Ishikawa (cell line): Measurements from ENCODE around the gene ITGA8.

Experiments
- CEBPB ChIP-seq: IDR thresholded peaks from 2 replicates; pipeline ENCODE4 v1.6.1; 2012
- CREB1 ChIP-seq: IDR thresholded peaks from 2 replicates; pipeline ENCODE4 v1.6.1; 2012; ENCODE audit warnings: low read depth
- EGR1 ChIP-seq: IDR thresholded peaks from 2 replicates; pipeline ENCODE4 v1.6.1; 2012
- EP300 ChIP-seq: IDR thresholded peaks from 2 replicates; pipeline ENCODE4 v1.6.1; 2012; ENCODE audit warnings: borderline replicate concordance
- FOXM1 ChIP-seq: IDR thresholded peaks from 2 replicates; pipeline ENCODE4 v1.6.1; 2012; ENCODE audit warnings: low read depth, borderline replicate concordance
- NFIC ChIP-seq: IDR thresholded peaks from 2 replicates; pipeline ENCODE4 v1.6.1; 2012
- RAD21 ChIP-seq: IDR thresholded peaks from 2 replicates; pipeline ENCODE4 v1.6.1; 2012; ENCODE audit warnings: low read depth
- TAF1 ChIP-seq: IDR thresholded peaks from 2 replicates; pipeline ENCODE4 v1.6.1; 2012; ENCODE audit warnings: low read depth, mild to moderate bottlenecking
- TCF12 ChIP-seq: IDR thresholded peaks from 2 replicates; pipeline ENCODE4 v1.6.1; 2012; ENCODE audit warnings: low read depth
- TEAD4 ChIP-seq: IDR thresholded peaks from 2 replicates; pipeline ENCODE4 v1.6.1; 2012
- YY1 ChIP-seq: IDR thresholded peaks from 2 replicates; pipeline ENCODE4 v1.6.1; 2012; ENCODE audit warnings: low read depth
- ZBTB7A ChIP-seq: IDR thresholded peaks from 2 replicates; pipeline ENCODE4 v1.6.1; 2012; ENCODE audit warnings: low read depth
- TF ChIP-seq, protein P1 (sequence below): IDR thresholded peaks from 2 replicates; pipeline ENCODE4 v1.6.1; 2012
- TF ChIP-seq, protein P2 (sequence below): IDR thresholded peaks from 2 replicates; pipeline ENCODE4 v1.6.1; 2012; ENCODE audit warnings: low read depth, mild to moderate bottlenecking
- TF ChIP-seq, protein P3 (sequence below): IDR thresholded peaks from 2 replicates; pipeline ENCODE4 v1.6.1; 2012

ITGA8 gene

DNA sequence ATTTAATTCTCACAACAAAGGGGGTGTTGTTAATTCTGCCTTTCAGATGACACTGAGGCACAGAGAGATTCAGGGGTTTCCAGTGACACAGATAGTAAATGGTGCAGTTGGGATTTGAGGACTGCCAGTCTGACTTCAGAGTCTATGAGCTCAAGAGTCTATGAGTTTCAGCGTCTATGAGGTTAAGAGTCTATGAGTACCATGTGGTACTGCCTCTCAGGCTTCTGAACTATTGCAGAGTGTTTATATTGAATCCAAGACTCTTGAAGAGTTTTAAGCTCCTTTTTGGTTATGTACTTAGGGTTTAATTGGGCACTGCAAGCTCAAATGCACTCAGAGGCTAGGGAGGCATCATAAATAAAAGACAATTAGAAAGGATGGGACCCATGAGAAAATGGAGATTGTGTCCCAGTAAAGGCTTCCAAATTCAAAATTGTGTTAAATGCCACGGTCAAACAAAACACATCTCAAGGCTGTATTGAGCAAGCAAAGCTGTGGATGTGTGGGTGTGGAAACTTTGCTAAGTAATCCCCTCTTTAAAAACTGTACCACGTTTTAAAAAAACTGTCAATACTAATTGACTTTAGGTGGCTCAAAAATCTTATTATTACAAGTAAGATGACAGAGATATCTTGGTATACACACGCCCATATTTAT is 224.7 kb downstream of the ITGA8 start:
- no peak for TF ChIP-seq ZBTB7A
- TF ChIP-seq TAF1 = no peak
- TF ChIP-seq TCF12 = no peak
- no peak for TF ChIP-seq TEAD4
- TF ChIP-seq YY1 = no peak
- no peak for TF ChIP-seq NFIC
- no peak for TF ChIP-seq RAD21
- TF ChIP-seq, protein P1, sequence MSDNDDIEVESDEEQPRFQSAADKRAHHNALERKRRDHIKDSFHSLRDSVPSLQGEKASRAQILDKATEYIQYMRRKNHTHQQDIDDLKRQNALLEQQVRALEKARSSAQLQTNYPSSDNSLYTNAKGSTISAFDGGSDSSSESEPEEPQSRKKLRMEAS = no peak
- TF ChIP-seq EP300 = no peak
- TF ChIP-seq, protein P2, sequence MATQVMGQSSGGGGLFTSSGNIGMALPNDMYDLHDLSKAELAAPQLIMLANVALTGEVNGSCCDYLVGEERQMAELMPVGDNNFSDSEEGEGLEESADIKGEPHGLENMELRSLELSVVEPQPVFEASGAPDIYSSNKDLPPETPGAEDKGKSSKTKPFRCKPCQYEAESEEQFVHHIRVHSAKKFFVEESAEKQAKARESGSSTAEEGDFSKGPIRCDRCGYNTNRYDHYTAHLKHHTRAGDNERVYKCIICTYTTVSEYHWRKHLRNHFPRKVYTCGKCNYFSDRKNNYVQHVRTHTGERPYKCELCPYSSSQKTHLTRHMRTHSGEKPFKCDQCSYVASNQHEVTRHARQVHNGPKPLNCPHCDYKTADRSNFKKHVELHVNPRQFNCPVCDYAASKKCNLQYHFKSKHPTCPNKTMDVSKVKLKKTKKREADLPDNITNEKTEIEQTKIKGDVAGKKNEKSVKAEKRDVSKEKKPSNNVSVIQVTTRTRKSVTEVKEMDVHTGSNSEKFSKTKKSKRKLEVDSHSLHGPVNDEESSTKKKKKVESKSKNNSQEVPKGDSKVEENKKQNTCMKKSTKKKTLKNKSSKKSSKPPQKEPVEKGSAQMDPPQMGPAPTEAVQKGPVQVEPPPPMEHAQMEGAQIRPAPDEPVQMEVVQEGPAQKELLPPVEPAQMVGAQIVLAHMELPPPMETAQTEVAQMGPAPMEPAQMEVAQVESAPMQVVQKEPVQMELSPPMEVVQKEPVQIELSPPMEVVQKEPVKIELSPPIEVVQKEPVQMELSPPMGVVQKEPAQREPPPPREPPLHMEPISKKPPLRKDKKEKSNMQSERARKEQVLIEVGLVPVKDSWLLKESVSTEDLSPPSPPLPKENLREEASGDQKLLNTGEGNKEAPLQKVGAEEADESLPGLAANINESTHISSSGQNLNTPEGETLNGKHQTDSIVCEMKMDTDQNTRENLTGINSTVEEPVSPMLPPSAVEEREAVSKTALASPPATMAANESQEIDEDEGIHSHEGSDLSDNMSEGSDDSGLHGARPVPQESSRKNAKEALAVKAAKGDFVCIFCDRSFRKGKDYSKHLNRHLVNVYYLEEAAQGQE = no peak
- TF ChIP-seq CREB1 = no peak
- no peak for TF ChIP-seq FOXM1
- no peak for TF ChIP-seq CEBPB
- TF ChIP-seq, protein P3, sequence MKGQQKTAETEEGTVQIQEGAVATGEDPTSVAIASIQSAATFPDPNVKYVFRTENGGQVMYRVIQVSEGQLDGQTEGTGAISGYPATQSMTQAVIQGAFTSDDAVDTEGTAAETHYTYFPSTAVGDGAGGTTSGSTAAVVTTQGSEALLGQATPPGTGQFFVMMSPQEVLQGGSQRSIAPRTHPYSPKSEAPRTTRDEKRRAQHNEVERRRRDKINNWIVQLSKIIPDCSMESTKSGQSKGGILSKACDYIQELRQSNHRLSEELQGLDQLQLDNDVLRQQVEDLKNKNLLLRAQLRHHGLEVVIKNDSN = no peak
- TF ChIP-seq EGR1 = no peak

DNA sequence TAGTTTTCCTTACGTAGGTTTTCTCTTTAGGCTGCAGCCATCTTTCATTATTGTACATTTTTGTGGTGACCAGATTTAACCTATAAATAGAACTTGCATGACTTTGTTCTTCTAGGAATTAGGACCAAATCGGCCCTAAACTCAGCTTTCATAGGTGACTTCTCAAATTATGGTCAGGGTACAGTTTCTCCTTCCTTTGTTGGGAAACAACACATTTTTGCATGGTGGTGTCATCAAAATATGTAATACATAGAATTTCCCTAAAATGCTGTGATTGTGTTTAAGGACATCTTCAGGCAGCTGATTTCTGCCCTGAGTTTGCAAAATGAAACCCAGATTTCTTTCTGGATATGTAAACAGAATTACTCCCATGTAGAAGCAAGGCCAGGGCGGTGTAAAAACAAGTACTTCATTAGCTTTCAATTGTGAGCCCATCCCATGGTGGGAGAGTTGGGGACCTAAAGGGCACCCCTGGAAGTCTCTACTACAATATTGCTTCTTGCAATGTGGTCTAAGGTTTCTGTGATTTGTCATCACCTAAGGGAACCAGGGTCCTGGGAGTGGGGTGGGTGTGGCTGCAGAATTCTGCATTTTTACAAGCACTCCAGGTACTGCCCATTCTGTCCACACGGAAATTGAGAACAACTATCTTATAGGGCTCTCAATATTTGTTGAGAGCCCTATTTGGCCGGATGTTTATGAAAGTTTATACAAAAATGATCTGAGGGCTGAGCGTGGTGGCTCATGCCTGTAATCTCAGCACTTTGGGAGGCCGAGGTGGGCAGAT is 227.7 kb downstream of the ITGA8 start:
- TF ChIP-seq NFIC = no peak
- no peak for TF ChIP-seq EGR1
- TF ChIP-seq ZBTB7A = no peak
- no peak for TF ChIP-seq YY1
- TF ChIP-seq CEBPB = no peak
- no peak for TF ChIP-seq TAF1
- no peak for TF ChIP-seq RAD21
- TF ChIP-seq, protein P1 = no peak

DNA sequence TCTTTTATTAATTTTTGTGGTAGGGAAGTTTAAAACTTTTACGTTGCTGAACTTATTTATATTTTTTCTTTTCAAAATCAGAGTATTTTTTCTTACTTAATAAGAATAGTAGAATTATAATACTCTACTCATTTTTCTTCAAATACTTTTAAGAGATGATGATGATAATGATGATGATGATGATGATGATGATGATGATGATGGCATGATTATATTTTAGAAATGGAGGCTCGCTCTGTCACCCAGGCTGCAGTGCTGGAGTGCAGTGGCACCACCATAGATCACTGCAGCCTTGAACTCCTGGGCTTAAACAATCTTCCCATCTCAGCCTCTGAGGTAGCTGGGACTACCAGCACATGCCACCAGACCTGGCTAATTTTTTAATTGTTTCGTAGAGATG is 230.3 kb downstream of the ITGA8 start:
- TF ChIP-seq NFIC = no peak
- no peak for TF ChIP-seq TEAD4

DNA sequence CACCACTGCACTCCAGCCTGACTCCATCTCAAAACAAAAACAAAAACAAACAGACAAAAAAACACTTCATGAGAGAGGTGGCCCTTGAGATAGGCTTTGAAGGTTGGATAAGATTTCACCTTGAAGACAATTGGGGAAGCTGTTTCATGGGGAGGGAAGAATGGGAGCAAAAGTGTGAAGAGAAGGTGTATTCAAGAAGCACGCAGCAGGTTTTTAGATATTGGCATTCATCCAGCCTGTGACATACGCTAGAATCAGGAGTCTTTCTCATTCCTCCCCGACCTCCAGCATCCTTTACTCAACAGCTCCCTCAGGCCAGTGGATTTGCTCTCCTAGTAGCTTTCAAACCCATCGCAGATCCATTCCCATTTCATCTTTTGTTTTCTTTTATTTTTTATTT is 232.3 kb downstream of the ITGA8 start:
- TF ChIP-seq TCF12 (no peak), CREB1 (no peak), YY1 (no peak), NFIC (no peak), EP300 (no peak), TEAD4 (no peak), EGR1 (no peak), ZBTB7A (no peak), TAF1 (no peak), CEBPB (no peak), RAD21 (no peak), FOXM1 (no peak)
- TF ChIP-seq, protein P1 = no peak
- TF ChIP-seq, protein P3 = no peak
- TF ChIP-seq, protein P2 = no peak

DNA sequence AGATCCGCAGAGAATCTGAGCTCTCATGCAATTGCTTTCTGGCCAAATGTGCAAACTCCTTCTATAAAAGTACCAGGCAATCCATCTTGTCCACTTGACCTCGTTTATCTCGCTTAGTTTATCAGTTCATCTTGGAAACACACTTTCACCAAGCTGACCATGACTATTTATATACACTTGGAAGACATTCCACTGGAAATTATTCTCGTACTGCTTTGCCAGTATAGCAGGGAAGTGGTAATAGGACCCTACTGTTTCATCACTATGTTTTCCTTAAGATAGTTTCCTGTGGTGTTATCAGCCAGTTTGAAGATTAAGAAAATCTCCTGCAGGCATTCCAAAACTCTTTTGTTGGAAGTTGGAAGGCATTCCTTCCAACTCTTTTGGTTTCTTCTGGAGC is 233.3 kb downstream of the ITGA8 start:
- TF ChIP-seq FOXM1 (no peak), TEAD4 (no peak), RAD21 (no peak), TCF12 (no peak), EP300 (no peak), YY1 (no peak)
- TF ChIP-seq, protein P1 = no peak
